Heart left ventricle (tissue), 13 donors: Measurements from ENCODE around the gene SOX9.

Experiments used
- POLR2A ChIP-seq, 2 donors: fragments of 450-650 bp; IDR thresholded peaks; one replicate each; pipeline ENCODE4 v1.6.1; 2017; ENCODE audit warnings: antibody characterized with exemption in 2 of 2, mild to moderate bottlenecking in 2 of 2, moderate library complexity in 2 of 2
- TF ChIP-seq, protein P1 (sequence below), 12 donors: fragments of 200-600 bp; sonication (generic) in 4 of 12; IDR thresholded peaks; one replicate each; pipeline versions ENCODE4 v1.5.0 to v1.8.0; 2018 to 2022; ENCODE audit warnings: antibody characterized with exemption in 12 of 12, mild to moderate bottlenecking in 5 of 12
- donor health status: ischemic (EF 13 %, LVEDD 7.1; RV severe dilation, severe dysfunction).
- donor health status: DM: no; HTN: yes; CAD: no.
- donor health status: DM: no; HTN: no; CAD: no.
- donor health status: ischemic (EF 25% LVEDD 6.9; RV normal size, moderate dysfunction).
- donor health status: ischemic (EF 25% LVEDD 5.7; RV mildly dilated, moderate dysfunction).
- donor health status: ischemic (EF 35%, LVEDD 5.7; RV mildly dilated, moderate dysfunction).
- donor health status: nonischemic (EF 11% LVEDD 7.7; RV severe dilation, severe dysfunction).
- donor health status: DM: yes; HTN: yes; CAD: no.
- donor health status: PGD.
- donor health status: ischemic (EF 29% LVEDD 5.4; RV normal size, mild dysfunction).
- donor health status: nonischemic (EF 23%, LVEDD 6.1; RV moderate dilation, normal function).

DNA sequence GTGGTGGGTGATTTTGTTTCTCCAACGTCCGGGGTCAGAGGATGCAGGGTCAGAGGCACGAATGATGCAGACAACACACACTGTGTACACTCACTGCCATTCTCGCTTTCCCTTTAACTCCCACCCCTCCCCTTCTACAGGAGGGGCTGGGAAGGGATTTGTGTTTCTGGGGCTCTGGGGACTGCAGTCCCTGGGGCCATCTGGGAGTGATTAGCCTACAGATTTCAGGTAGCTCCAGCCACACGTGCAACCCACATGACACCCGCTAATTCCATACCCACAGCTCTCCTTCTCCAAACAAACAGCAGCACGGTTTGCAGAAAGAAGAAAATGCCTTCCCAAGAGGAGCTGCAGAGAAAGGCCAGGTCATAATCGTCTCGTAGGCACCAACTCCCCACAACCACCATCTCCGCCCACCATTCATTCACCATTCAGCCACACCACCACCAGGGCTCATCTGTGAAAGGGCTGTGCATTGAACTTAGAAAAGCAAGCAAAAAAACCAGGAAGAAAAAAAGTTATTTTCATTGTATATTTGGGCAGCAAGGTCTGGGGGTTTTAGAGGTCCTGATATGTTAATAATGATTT, 9.4 kb upstream of the SOX9 start:
- TF ChIP-seq, protein P1, sequence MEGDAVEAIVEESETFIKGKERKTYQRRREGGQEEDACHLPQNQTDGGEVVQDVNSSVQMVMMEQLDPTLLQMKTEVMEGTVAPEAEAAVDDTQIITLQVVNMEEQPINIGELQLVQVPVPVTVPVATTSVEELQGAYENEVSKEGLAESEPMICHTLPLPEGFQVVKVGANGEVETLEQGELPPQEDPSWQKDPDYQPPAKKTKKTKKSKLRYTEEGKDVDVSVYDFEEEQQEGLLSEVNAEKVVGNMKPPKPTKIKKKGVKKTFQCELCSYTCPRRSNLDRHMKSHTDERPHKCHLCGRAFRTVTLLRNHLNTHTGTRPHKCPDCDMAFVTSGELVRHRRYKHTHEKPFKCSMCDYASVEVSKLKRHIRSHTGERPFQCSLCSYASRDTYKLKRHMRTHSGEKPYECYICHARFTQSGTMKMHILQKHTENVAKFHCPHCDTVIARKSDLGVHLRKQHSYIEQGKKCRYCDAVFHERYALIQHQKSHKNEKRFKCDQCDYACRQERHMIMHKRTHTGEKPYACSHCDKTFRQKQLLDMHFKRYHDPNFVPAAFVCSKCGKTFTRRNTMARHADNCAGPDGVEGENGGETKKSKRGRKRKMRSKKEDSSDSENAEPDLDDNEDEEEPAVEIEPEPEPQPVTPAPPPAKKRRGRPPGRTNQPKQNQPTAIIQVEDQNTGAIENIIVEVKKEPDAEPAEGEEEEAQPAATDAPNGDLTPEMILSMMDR (IDR thresholded peaks at IDR 0.05), result no peak
- no peak for TF ChIP-seq POLR2A (IDR thresholded peaks at IDR 0.05)
